ENCODE results near the gene NBEA.

The NBEA gene

GRCh38 chr13:35465371-35465770 is 523.3 kb downstream of the NBEA start:
- no peaks in the 10 kb centered on the region for H3K36me3 ChIP-seq
- no peak overlapping the region for H3K4me3 ChIP-seq (ENCODE audit: low read depth, low read length)
- H3K9me3 ChIP-seq: no peaks in the 10 kb centered on the region
- no peak for DNase-seq
- TF ChIP-seq CTCF (IDR thresholded peaks at IDR 0.05; ENCODE audit: low read depth, low read length): no peak
- peaks cover 26% of the 10 kb centered on the region for H3K4me1 ChIP-seq
- no peaks in the 10 kb centered on the region for H3K27me3 ChIP-seq

- H3K36me3 ChIP-seq: peaks cover 23% of the 10 kb centered on the region
- DNase-seq: no peak
- no peaks in the 10 kb centered on the region for H3K9me3 ChIP-seq
- peaks cover 22% of the 10 kb centered on the region for H3K4me1 ChIP-seq
- no peak overlapping the region for H3K4me3 ChIP-seq (ENCODE audit: low read depth, low read length)
- TF ChIP-seq CTCF (IDR thresholded peaks at IDR 0.05; ENCODE audit: low read depth, low read length): no peak
- no peaks in the 10 kb centered on the region for H3K27me3 ChIP-seq
Observed at GRCh38 chr13:35468195-35468594, 526.1 kb downstream of the NBEA start.

GRCh38 chr13:35469806-35470525 is 527.9 kb downstream of the NBEA start:
- Histone ChIP-seq H3K36me3 (peaks cover 41% of the 10 kb centered on the region), H3K4me3 (ENCODE audit: low read depth, low read length) (peak overlapping the region; percentile 97), H3K27me3 (no peaks in the 10 kb centered on the region), H3K9me3 (no peaks in the 10 kb centered on the region), H3K4me1 (peaks cover 15% of the 10 kb centered on the region)
- DNase-seq: no peak
- no peak for TF ChIP-seq CTCF (IDR thresholded peaks at IDR 0.05; ENCODE audit: low read depth, low read length)

- peaks cover 10% of the 10 kb centered on the region for H3K4me1 ChIP-seq
- TF ChIP-seq CTCF (IDR thresholded peaks at IDR 0.05; ENCODE audit: low read depth, low read length): no peak
- no peaks in the 10 kb centered on the region for H3K9me3 ChIP-seq
- H3K36me3 ChIP-seq: peaks cover 51% of the 10 kb centered on the region
- H3K4me3 ChIP-seq (ENCODE audit: low read depth, low read length): peak overlapping the region; percentile 97
- DNase-seq: peak; percentile 89
- no peaks in the 10 kb centered on the region for H3K27me3 ChIP-seq
Observed at GRCh38 chr13:35470671-35471661, 528.9 kb downstream of the NBEA start.

- Histone ChIP-seq H3K27me3 (no peaks in the 10 kb centered on the region), H3K9me3 (no peaks in the 10 kb centered on the region), H3K36me3 (peaks cover 53% of the 10 kb centered on the region), H3K4me1 (peaks cover 8% of the 10 kb centered on the region), H3K4me3 (ENCODE audit: low read depth, low read length) (peak overlapping the region; percentile 97)
- TF ChIP-seq CTCF (IDR thresholded peaks at IDR 0.05; ENCODE audit: low read depth, low read length): no peak
- peak; percentile 59 for DNase-seq
Observed at GRCh38 chr13:35471706-35472322, 529.7 kb downstream of the NBEA start.
